Mesendoderm (in vitro differentiated cells): Measurements from ENCODE around the gene CLIP1.

Experiments used
- DNase-seq: peaks from one replicate; pipeline ENCODE4 v3.0.0; 2013
- H2AK5ac ChIP-seq: 2 replicates; pipeline ENCODE4 v1.6.1; 2013; ENCODE audit warnings: low read length, inconsistent platforms
- H2BK120ac ChIP-seq: 2 replicates; pipeline ENCODE4 v1.6.1; 2013; ENCODE audit warnings: low read depth, mild to moderate bottlenecking, low read length, moderate library complexity, mixed read lengths
- H2BK15ac ChIP-seq: replicated peaks from 2 replicates; pipeline ENCODE4 v1.6.1; 2013; ENCODE audit warnings: low read depth, mild to moderate bottlenecking, moderate library complexity
- H2BK5ac ChIP-seq: 2 replicates; pipeline ENCODE4 v1.6.1; 2013; ENCODE audit warnings: low read length, inconsistent platforms
- H3K18ac ChIP-seq: 2 replicates; pipeline ENCODE4 v1.6.1; 2013; ENCODE audit warnings: mild to moderate bottlenecking, low read length, mixed read lengths
- H3K23ac ChIP-seq: one replicate; pipeline ENCODE4 v1.6.1; 2013; ENCODE audit warnings: low read length
- H3K27ac ChIP-seq: 2 replicates; pipeline ENCODE4 v1.5.1; 2013; ENCODE audit warnings: low read depth, mild to moderate bottlenecking, inconsistent platforms, low read length, moderate library complexity
- H3K27me3 ChIP-seq: 2 replicates; pipeline ENCODE4 v1.6.1; 2013; ENCODE audit warnings: low read length, control low read depth, mild to moderate bottlenecking, inconsistent platforms; ENCODE audit not compliant: insufficient read depth, poor library complexity
- H3K36me3 ChIP-seq: 2 replicates; pipeline ENCODE4 v1.6.1; 2013; ENCODE audit warnings: low read length, inconsistent platforms; ENCODE audit not compliant: control insufficient read depth, insufficient read depth
- H3K4ac ChIP-seq: one replicate; pipeline ENCODE4 v1.6.1; 2013; ENCODE audit warnings: low read depth, mild to moderate bottlenecking, low read length, moderate library complexity
- H3K4me1 ChIP-seq: 2 replicates; pipeline ENCODE4 v1.6.1; 2013; ENCODE audit warnings: low read depth, low read length, inconsistent platforms; ENCODE audit not compliant: control insufficient read depth
- H3K4me2 ChIP-seq: 2 replicates; pipeline ENCODE4 v1.6.1; 2013; ENCODE audit warnings: low read length
- H3K4me3 ChIP-seq: 2 replicates; pipeline ENCODE4 v1.5.1; 2013; ENCODE audit warnings: mild to moderate bottlenecking, low read length
- H3K56ac ChIP-seq: one replicate; pipeline ENCODE4 v1.6.1; 2013; ENCODE audit warnings: low read length
- H3K79me1 ChIP-seq: 2 replicates; pipeline ENCODE4 v1.6.1; 2013; ENCODE audit warnings: low read length, inconsistent platforms
- H3K79me2 ChIP-seq: 2 replicates; pipeline ENCODE4 v1.6.1; 2013; ENCODE audit warnings: mild to moderate bottlenecking, low read length; ENCODE audit not compliant: control insufficient read depth, insufficient read depth
- H3K9ac ChIP-seq: 2 replicates; pipeline ENCODE4 v1.6.1; 2013; ENCODE audit warnings: low read length, inconsistent platforms
- H4K5ac ChIP-seq: one replicate; pipeline ENCODE4 v1.6.1; 2013; ENCODE audit warnings: low read length
- H4K8ac ChIP-seq: one replicate; pipeline ENCODE4 v1.6.1; 2013; ENCODE audit warnings: low read depth, mild to moderate bottlenecking, control low read depth, low read length, moderate library complexity
- WGBS: extraction: QIAGEN DNeasy Blood & Tissue Kit; methylation state at CpG from one replicate; pipeline ENCODE4 v1.1.7; 2013; ENCODE audit warnings: low lambda C conversion rate, missing lambda C conversion rate; ENCODE audit not compliant: insufficient coverage; ENCODE audit errors: extremely low coverage; 5-methylcytosine and 5-hydroxymethylcytosine counted together

Gene CLIP1

GRCh38 chr12:122228092-122228491 is 194.4 kb downstream of the CLIP1 start:
- no peak overlapping the region for H3K56ac ChIP-seq
- no peak overlapping the region for H3K4me2 ChIP-seq
- H3K4ac ChIP-seq = no peak overlapping the region
- H3K27ac ChIP-seq = no peak overlapping the region
- H3K79me1 ChIP-seq = peaks cover 6% of the 10 kb centered on the region
- peaks cover 15% of the 10 kb centered on the region for H3K79me2 ChIP-seq
- no peak overlapping the region for H2BK5ac ChIP-seq
- WGBS = no CpG with 5 or more reads among the region's 5 CpGs
- H2BK120ac ChIP-seq = no peak overlapping the region
- no peak overlapping the region for H3K9ac ChIP-seq
- no peak overlapping the region for H4K8ac ChIP-seq
- no peak for DNase-seq
- H3K27me3 ChIP-seq = no peaks in the 10 kb centered on the region
- no peak overlapping the region for H2AK5ac ChIP-seq
- no peak overlapping the region for H3K18ac ChIP-seq
- H3K4me1 ChIP-seq = peaks cover 6% of the 10 kb centered on the region
- H3K36me3 ChIP-seq = no peaks in the 10 kb centered on the region
- no peak overlapping the region for H3K4me3 ChIP-seq
- no peak overlapping the region for H2BK15ac ChIP-seq
- H4K5ac ChIP-seq = no peak overlapping the region
- no peak overlapping the region for H3K23ac ChIP-seq

DNA sequence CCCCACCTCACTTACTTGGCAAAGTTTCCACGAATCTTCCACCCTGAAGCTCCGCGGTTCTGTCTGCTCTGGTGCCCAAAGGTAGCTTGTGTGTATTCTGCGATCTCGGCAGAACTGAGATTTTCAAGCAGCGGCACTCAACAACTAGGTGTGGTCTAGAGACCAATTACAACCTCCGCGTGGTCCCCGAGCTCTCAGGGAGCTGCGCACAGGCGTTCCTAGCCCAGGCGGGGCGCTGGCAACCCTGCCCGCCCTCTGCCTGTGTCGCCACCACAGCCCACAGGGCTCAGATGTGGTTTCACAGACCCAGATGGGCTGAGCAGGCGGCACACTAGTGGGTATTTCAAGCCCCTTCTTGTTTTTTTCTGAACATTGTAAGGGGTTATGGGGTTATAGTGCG is 195.1 kb downstream of the CLIP1 start:
- Histone ChIP-seq H3K4me1 (peaks cover 6% of the 10 kb centered on the region), H3K18ac (no peak overlapping the region), H3K27ac (no peak overlapping the region), H3K9ac (no peak overlapping the region), H3K79me1 (peaks cover 10% of the 10 kb centered on the region), H2BK5ac (no peak overlapping the region), H3K36me3 (no peaks in the 10 kb centered on the region), H3K23ac (no peak overlapping the region), H3K27me3 (no peaks in the 10 kb centered on the region), H4K8ac (no peak overlapping the region), H3K4me3 (no peak overlapping the region), H2BK15ac (no peak overlapping the region), H2AK5ac (no peak overlapping the region), H3K4me2 (no peak overlapping the region), H4K5ac (no peak overlapping the region), H3K4ac (no peak overlapping the region), H2BK120ac (no peak overlapping the region), H3K56ac (no peak overlapping the region), H3K79me2 (peaks cover 20% of the 10 kb centered on the region)
- no CpG with 5 or more reads among the region's 17 CpGs for WGBS
- no peak for DNase-seq

DNA sequence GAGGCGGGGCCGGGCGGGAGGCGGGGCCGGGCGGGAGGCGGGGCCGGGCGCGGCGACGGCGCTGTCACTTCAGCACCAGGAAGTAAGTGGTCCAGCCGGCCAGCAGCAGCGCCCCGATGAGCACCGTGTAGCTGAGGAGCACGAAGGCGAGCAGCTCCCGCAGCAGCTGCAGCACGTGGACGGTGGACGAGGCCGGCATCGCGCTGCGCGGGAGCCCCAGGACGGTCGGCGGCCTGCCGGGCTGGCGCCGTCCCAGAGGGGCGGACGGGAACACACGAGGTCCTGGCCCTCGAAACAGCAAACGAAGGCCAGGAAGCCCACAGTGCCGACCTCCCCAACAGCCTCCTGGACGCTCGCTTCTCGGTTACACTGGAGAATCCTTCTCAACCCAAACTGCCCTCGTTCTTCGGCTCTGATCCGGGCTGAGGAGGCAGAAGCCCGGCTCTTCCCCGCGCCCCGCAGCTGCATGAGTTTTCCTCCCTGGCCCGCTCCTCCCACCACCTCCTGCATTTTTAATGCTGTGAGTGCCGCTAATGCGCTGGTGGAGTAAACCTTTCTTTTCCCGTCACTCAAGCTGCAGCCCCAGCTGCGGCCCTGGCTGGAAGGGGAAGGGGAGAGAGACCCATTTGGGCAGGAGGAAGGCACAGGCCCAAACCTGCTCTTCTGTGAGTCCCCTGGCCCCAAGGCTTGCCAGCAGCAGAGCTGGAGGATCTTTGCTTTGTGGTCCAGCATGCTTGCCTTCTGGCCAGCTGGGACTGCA is 195.9 kb downstream of the CLIP1 start:
- peaks cover 6% of the 10 kb centered on the region for H3K4me1 ChIP-seq
- H3K4me2 ChIP-seq = peak overlapping the region; percentile 85
- peaks cover 23% of the 10 kb centered on the region for H3K79me2 ChIP-seq
- no peak overlapping the region for H2BK120ac ChIP-seq
- no peak overlapping the region for H2BK5ac ChIP-seq
- peaks cover 2% of the 10 kb centered on the region for H3K36me3 ChIP-seq
- peaks cover 12% of the 10 kb centered on the region for H3K79me1 ChIP-seq
- H2AK5ac ChIP-seq = no peak overlapping the region
- H3K9ac ChIP-seq = peak overlapping the region; percentile 30
- no peak overlapping the region for H2BK15ac ChIP-seq
- H3K23ac ChIP-seq = peak overlapping the region; percentile 29
- H3K4ac ChIP-seq = no peak overlapping the region
- DNase-seq = peak; percentile 2
- H3K27me3 ChIP-seq = no peaks in the 10 kb centered on the region
- no peak overlapping the region for H4K5ac ChIP-seq
- no peak overlapping the region for H3K18ac ChIP-seq
- H3K56ac ChIP-seq = no peak overlapping the region
- H3K4me3 ChIP-seq = no peak overlapping the region
- H4K8ac ChIP-seq = no peak overlapping the region
- no CpG with 5 or more reads among the region's 55 CpGs for WGBS
- no peak overlapping the region for H3K27ac ChIP-seq

- no peaks in the 10 kb centered on the region for H3K27me3 ChIP-seq
- peak within 1 kb of the TSS; percentile 30 for H3K23ac ChIP-seq
- WGBS = no CpG with 5 or more reads among the region's 74 CpGs
- no peak within 1 kb of the TSS for H4K5ac ChIP-seq
- H3K18ac ChIP-seq = no peak within 1 kb of the TSS
- DNase-seq = peak; percentile 100
- H3K36me3 ChIP-seq = peaks cover 2% of the 10 kb centered on the region
- peak within 1 kb of the TSS; percentile 95 for H3K27ac ChIP-seq
- H2BK15ac ChIP-seq = no peak within 1 kb of the TSS
- H3K56ac ChIP-seq = peak within 1 kb of the TSS; percentile 99
- H3K4me1 ChIP-seq = peaks cover 6% of the 10 kb centered on the region
- peak within 1 kb of the TSS; percentile 65 for H3K4me3 ChIP-seq
- peak within 1 kb of the TSS; percentile 25 for H3K4ac ChIP-seq
- H4K8ac ChIP-seq = no peak within 1 kb of the TSS
- H3K79me2 ChIP-seq = peaks cover 27% of the 10 kb centered on the region
- H3K9ac ChIP-seq = peak within 1 kb of the TSS; percentile 82
- H2AK5ac ChIP-seq = no peak within 1 kb of the TSS
- H3K79me1 ChIP-seq = peaks cover 15% of the 10 kb centered on the region
- no peak within 1 kb of the TSS for H2BK120ac ChIP-seq
- peak within 1 kb of the TSS; percentile 85 for H3K4me2 ChIP-seq
- peak within 1 kb of the TSS; percentile 58 for H2BK5ac ChIP-seq
These were observed 196.6 kb downstream of the CLIP1 start, which contains the start of gene DIABLO for GRCh38 chr12:122225683-122226365. Gene DIABLO (minus strand): TSS chr12:122226052. CDS start chr12:122226014, 38 bp downstream.
